ENCODE results near the gene TRMT44.

- no peak for TF ChIP-seq CTCF (conservative IDR thresholded peaks at IDR 0.05; ENCODE audit: low read depth, low read length)
- TF ChIP-seq EZH2 (IDR thresholded peaks at IDR 0.05; ENCODE audit: borderline replicate concordance, low read depth, low read length, poor library complexity, severe bottlenecking): no peak
Measured at GRCh38 chr4:8493484-8493883, 52.9 kb downstream of the TRMT44 start.

Measured in A673 (cell line).